Heart left ventricle (tissue), 16 donors: ENCODE results near the gene CKLF. TPM values are rescaled to one million over a fixed set of nuclear protein-coding genes. Genes with fewer than 3 reads are reported as not detected.

Experiments used
- ATAC-seq, 4 donors: fragments of 200-7000 bp; cut with Tn5 transposase; one replicate each; pipeline ENCODE4 v1.9.1; 2020 to 2022; ENCODE audit warnings: moderate library complexity in 4 of 4, mild to moderate bottlenecking in 3 of 4, moderate number of reproducible peaks in 1 of 4
- DNase-seq, 5 donors: peaks; one replicate each; pipeline ENCODE4 v3.0.0-alpha.2; 2020
- H3K27ac ChIP-seq, 12 donors: fragments of 200-600 bp; sonication (generic) in 4 of 12; one replicate each; pipeline versions ENCODE4 v1.5.0 to v1.8.0; 2016 to 2022; ENCODE audit warnings: mild to moderate bottlenecking in 2 of 12
- H3K27me3 ChIP-seq, 9 donors: fragments of 200-600 bp; sonication (generic) in 2 of 9; one replicate each; pipeline versions ENCODE4 v1.5.1 to v1.8.0; 2016 to 2022; ENCODE audit warnings: mild to moderate bottlenecking in 3 of 9
- H3K36me3 ChIP-seq, 9 donors: fragments of 200-600 bp; sonication (generic) in 2 of 9; one replicate each; pipeline versions ENCODE4 v1.5.0 to v1.8.0; 2018 to 2022; ENCODE audit warnings: mild to moderate bottlenecking in 2 of 9
- H3K4me1 ChIP-seq, 12 donors: fragments of 200-600 bp; sonication (generic) in 4 of 12; one replicate each; pipeline versions ENCODE4 v1.5.0 to v1.8.0; 2016 to 2022; ENCODE audit warnings: mild to moderate bottlenecking in 3 of 12
- H3K4me3 ChIP-seq, 12 donors: fragments of 200-600 bp; sonication (generic) in 4 of 12; one replicate each; pipeline versions ENCODE4 v1.5.0 to v1.8.0; 2017 to 2022; ENCODE audit warnings: mild to moderate bottlenecking in 9 of 12, moderate library complexity in 4 of 12
- H3K9me3 ChIP-seq, 12 donors: fragments of 200-600 bp; sonication (generic) in 4 of 12; one replicate each; pipeline versions ENCODE4 v1.5.0 to v1.8.0; 2016 to 2022; ENCODE audit warnings: mild to moderate bottlenecking in 1 of 12
- POLR2A ChIP-seq, 2 donors: fragments of 450-650 bp; IDR thresholded peaks; one replicate each; pipeline ENCODE4 v1.6.1; 2017; ENCODE audit warnings: antibody characterized with exemption in 2 of 2, mild to moderate bottlenecking in 2 of 2, moderate library complexity in 2 of 2
- WGBS, 4 donors: extraction: QIAGEN DNeasy Blood & Tissue Kit in 2 of 4; methylation state at CpG; one replicate each; pipeline versions ENCODE4 v1.1.5 to v1.1.7; 2013 to 2018; 5-methylcytosine and 5-hydroxymethylcytosine counted together
- intact Hi-C, 10 donors: fragments of 100-400 bp; cut with DNase I; formaldehyde crosslinking; loops; one replicate each; pipeline versions ENCODE4 v1.11.1 to v1.14.2; 2022
- polyA plus RNA-seq, 2 donors: library from polyadenylated mRNA; stranded (reverse); fragments of 200-250 nt; gene quantifications; one replicate each; pipeline ENCODE4 v1.2.3, GENCODE V29; 2013
- total RNA-seq, 9 donors: library from RNA; depleted of rRNA in 2 of 9; stranded (reverse); fragments of >200 nt in 2 of 9; fragmentation: NEBNext Ultra II Directional in 3 of 9; extraction: Animal tissue kit (Norgen Biotek cat#: 25700) in 3 of 9; gene quantifications; one replicate each; pipeline versions ENCODE4 v1.1.0 to v1.2.4, GENCODE V29; 2016 to 2023
- TF ChIP-seq, protein P1 (sequence below), 12 donors: fragments of 200-600 bp; sonication (generic) in 4 of 12; IDR thresholded peaks; one replicate each; pipeline versions ENCODE4 v1.5.0 to v1.8.0; 2018 to 2022; ENCODE audit warnings: antibody characterized with exemption in 12 of 12, mild to moderate bottlenecking in 5 of 12
- donor health status: ischemic (EF 13 %, LVEDD 7.1; RV severe dilation, severe dysfunction).
- donor health status: healthy with polysubstance abuse.
- donor health status: DM: no; HTN: yes; CAD: no.
- donor health status: DM: no; HTN: no; CAD: no.
- donor health status: ischemic (EF 25% LVEDD 6.9; RV normal size, moderate dysfunction).
- donor health status: ischemic (EF 25% LVEDD 5.7; RV mildly dilated, moderate dysfunction).
- donor health status: healthy.
- donor health status: DM: yes; HTN: yes; CAD: no.
- donor health status: ischemic (EF 35%, LVEDD 5.7; RV mildly dilated, moderate dysfunction).
- donor health status: nonischemic (EF 11% LVEDD 7.7; RV severe dilation, severe dysfunction).
- donor health status: DM: yes; HTN: yes; CAD: no.
- donor health status: PGD.
- donor health status: ischemic (EF 29% LVEDD 5.4; RV normal size, mild dysfunction).
- donor health status: nonischemic (EF 23%, LVEDD 6.1; RV moderate dilation, normal function).

The CKLF gene
- total and polyA plus RNA-seq, 11 donors: 4.1 to 28.9 (median 6.4) TPM

DNA sequence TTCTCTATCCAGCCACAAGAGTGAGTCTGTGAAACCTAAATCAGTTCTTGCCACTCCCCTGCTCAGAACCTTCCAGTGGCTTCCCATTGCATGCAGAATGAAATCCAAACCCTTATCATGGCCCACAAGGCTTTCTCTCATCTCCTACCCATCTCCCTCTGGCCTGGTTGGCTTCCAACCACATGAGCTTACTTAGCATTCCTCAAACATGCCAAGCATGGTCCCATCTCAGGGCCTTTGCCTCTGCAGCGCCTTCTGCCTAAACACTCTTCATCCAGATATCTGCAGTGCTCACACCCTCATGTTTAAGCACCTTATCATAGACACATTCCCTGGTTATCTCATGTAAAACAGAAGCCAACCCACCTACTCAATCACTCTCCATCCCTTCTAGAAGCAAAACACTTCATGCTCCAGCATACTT, 18.0 kb upstream of the CKLF start:
- ATAC-seq (peak in 1 of 4 donors; percentile 41), DNase-seq (no peak)
- H3K9me3 ChIP-seq: no peaks in the 10 kb centered on the region
- H3K4me3 ChIP-seq: no peak overlapping the region
- WGBS, 4 donors: 24 to 69% (median 62%) methylated on average over 1 of the region's 1 CpG
- H3K27ac ChIP-seq: no peak overlapping the region
- H3K36me3 ChIP-seq: peaks cover 0 to 89% (median 69%) of the 10 kb centered on the region in 9 donors
- peaks cover 0 to 11% (median 0%) of the 10 kb centered on the region in 12 donors for H3K4me1 ChIP-seq
- intact Hi-C loops: no loop called here
- TF ChIP-seq, protein P1, sequence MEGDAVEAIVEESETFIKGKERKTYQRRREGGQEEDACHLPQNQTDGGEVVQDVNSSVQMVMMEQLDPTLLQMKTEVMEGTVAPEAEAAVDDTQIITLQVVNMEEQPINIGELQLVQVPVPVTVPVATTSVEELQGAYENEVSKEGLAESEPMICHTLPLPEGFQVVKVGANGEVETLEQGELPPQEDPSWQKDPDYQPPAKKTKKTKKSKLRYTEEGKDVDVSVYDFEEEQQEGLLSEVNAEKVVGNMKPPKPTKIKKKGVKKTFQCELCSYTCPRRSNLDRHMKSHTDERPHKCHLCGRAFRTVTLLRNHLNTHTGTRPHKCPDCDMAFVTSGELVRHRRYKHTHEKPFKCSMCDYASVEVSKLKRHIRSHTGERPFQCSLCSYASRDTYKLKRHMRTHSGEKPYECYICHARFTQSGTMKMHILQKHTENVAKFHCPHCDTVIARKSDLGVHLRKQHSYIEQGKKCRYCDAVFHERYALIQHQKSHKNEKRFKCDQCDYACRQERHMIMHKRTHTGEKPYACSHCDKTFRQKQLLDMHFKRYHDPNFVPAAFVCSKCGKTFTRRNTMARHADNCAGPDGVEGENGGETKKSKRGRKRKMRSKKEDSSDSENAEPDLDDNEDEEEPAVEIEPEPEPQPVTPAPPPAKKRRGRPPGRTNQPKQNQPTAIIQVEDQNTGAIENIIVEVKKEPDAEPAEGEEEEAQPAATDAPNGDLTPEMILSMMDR (IDR thresholded peaks at IDR 0.05): no peak
- H3K27me3 ChIP-seq: no peaks in the 10 kb centered on the region

DNA sequence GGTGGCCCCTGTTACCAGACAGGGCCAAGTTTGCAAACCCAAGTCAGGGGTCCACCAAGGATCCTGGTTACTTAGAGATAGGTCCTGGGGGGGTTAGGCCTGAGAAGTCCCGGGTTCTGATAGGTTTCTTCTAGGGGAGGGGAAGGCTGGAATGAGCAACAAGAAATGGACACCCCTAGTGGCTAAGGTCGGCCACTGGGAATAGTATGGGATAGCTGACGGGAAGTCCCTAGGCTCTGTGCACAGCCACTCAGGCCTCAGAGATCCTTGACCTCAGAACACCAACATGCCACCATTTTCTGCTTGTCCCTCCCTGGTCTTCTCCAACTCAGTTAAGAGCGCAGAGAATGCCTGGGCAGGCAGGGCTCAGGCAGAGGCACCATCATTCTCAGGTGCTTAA, 15.9 kb upstream of the CKLF start:
- TF ChIP-seq POLR2A (IDR thresholded peaks at IDR 0.05): no peak
- TF ChIP-seq, protein P1 (IDR thresholded peaks at IDR 0.05): no peak
- Histone ChIP-seq H3K27ac (no peak overlapping the region), H3K9me3 (no peaks in the 10 kb centered on the region), H3K4me3 (no peak overlapping the region), H3K27me3 (no peaks in the 10 kb centered on the region), H3K4me1 (peaks cover 0 to 11% (median 0%) of the 10 kb centered on the region in 12 donors), H3K36me3 (peaks cover 0 to 86% (median 61%) of the 10 kb centered on the region in 9 donors)
- intact Hi-C loops: no loop called here
- 85 to 94% (median 93%) methylated on average over 4 of the region's 4 CpGs for WGBS, 4 donors
- DNase-seq (no peak), ATAC-seq (no peak)

DNA sequence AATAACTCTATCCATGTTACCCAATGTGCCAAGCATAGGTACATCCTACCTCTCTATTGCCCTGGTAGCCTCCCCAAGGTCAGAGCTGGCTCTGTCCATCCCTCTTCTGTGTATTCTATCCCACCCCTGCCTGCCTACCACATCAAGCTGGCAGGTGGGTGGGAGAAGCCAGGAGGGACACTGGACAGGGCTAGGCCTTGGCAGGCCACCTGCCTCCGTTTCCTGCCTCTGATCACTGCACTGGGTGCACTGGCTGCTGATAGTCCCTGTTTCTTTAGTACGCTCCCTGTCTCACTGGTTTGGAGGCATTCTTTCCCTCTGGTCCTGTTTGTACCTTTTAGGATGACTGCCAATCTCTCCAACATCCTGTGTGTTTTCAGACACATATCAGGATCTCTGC, 15.1 kb upstream of the CKLF start:
- 89 to 100% (median 97%) methylated on average over 2 of the region's 2 CpGs for WGBS, 4 donors
- peaks cover 0 to 16% (median 0%) of the 10 kb centered on the region in 12 donors for H3K4me1 ChIP-seq
- intact Hi-C loops: no loop called here
- no peaks in the 10 kb centered on the region for H3K9me3 ChIP-seq
- DNase-seq (no peak), ATAC-seq (no peak)
- H3K36me3 ChIP-seq: peaks cover 0 to 85% (median 63%) of the 10 kb centered on the region in 9 donors
- no peaks in the 10 kb centered on the region for H3K27me3 ChIP-seq
- no peak overlapping the region for H3K27ac ChIP-seq
- no peak overlapping the region for H3K4me3 ChIP-seq
- TF ChIP-seq, protein P1 (IDR thresholded peaks at IDR 0.05): no peak
- no peak for TF ChIP-seq POLR2A (IDR thresholded peaks at IDR 0.05)

DNA sequence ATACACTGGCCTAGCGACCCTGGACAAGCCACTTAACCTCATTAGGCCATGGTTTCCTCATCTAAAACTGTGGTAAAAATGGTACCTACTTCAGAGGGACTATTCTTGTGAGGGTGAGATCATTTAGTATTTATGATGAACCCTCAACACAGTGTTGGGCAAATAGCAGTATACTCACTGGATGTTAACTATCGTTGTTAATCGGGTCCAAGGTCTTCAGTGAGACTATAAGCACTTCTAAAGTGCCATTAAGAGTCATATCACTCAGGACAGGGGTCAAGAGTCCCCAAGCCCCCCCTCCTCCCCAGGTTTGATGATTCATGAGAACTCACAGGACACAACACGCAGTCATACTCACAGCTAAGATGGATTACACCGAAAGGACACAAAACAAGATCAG, 13.5 kb upstream of the CKLF start:
- DNase-seq (no peak), ATAC-seq (peak in 2 of 4 donors; percentile 5 to 21)
- Histone ChIP-seq H3K27ac (no peak overlapping the region), H3K4me3 (no peak overlapping the region), H3K9me3 (no peaks in the 10 kb centered on the region), H3K4me1 (peaks cover 0 to 16% (median 0%) of the 10 kb centered on the region in 12 donors), H3K36me3 (peaks cover 0 to 88% (median 53%) of the 10 kb centered on the region in 9 donors), H3K27me3 (no peaks in the 10 kb centered on the region)
- intact Hi-C loops: no loop called here
- no peak for TF ChIP-seq POLR2A (IDR thresholded peaks at IDR 0.05)
- TF ChIP-seq, protein P1 (IDR thresholded peaks at IDR 0.05): no peak
- 91 to 96% (median 93%) methylated on average over 4 to 5 of the region's 5 CpGs for WGBS, 4 donors
